Measurements from ENCODE around the gene PTPRN2.
"Not testable (repeated sequence)": the region's sequence is repeated elsewhere in the genome, so short reads cannot be mapped to it uniquely, and the experiment has no call there.

Gene PTPRN2

GRCh38 chr7:157729566-157729965 lies 858.1 kb downstream of the PTPRN2 start:
- no peak for DNase-seq

GRCh38 chr7:157727964-157728615 lies 859.5 kb downstream of the PTPRN2 start:
- DNase-seq, result no peak

GRCh38 chr7:157726764-157727163 lies 860.9 kb downstream of the PTPRN2 start:
- no peak for DNase-seq

GRCh38 chr7:157725312-157725711 lies 862.3 kb downstream of the PTPRN2 start:
- DNase-seq, result not testable (repeated sequence)

GRCh38 chr7:157723205-157723604 lies 864.4 kb downstream of the PTPRN2 start:
- DNase-seq, result no peak

GRCh38 chr7:157722137-157723060 lies 865.2 kb downstream of the PTPRN2 start:
- no peak for DNase-seq

- DNase-seq, result no peak
These were observed 866.0 kb downstream of the PTPRN2 start for GRCh38 chr7:157721468-157722136.

- no peak for DNase-seq
These were observed 867.6 kb downstream of the PTPRN2 start for GRCh38 chr7:157719705-157720655.

GRCh38 chr7:157719008-157719682 lies 868.5 kb downstream of the PTPRN2 start:
- DNase-seq, result no peak

GRCh38 chr7:157718303-157719007 lies 869.2 kb downstream of the PTPRN2 start:
- DNase-seq, result no peak

- no peak for DNase-seq
These were observed 870.1 kb downstream of the PTPRN2 start for GRCh38 chr7:157717211-157718174.

GRCh38 chr7:157715938-157716280 lies 871.7 kb downstream of the PTPRN2 start:
- DNase-seq, result no peak

GRCh38 chr7:157715071-157715937 lies 872.3 kb downstream of the PTPRN2 start:
- no peak for DNase-seq

- DNase-seq, result no peak
These were observed 873.2 kb downstream of the PTPRN2 start for GRCh38 chr7:157714166-157715070.

GRCh38 chr7:157713591-157713990 lies 874.0 kb downstream of the PTPRN2 start:
- DNase-seq, result no peak

GRCh38 chr7:157712666-157713235 lies 874.9 kb downstream of the PTPRN2 start:
- no peak for DNase-seq

- no peak for DNase-seq
These were observed 876.2 kb downstream of the PTPRN2 start for GRCh38 chr7:157711353-157711888.
